Astrocyte (in vitro differentiated cells and primary cell): ENCODE data around the gene LAS1L. TPM values are rescaled to one million over a fixed set of nuclear protein-coding genes. Genes with fewer than 3 reads are reported as not detected.

Experiments used
- DNase-seq: peaks from one replicate; pipeline ENCODE4 v3.0.0-alpha.2; 2010; ENCODE audit warnings: low read depth
- FAIRE-seq: peaks from 2 replicates; lab custom pipeline; 2011; peaks lifted over from hg19 to GRCh38; lab: Jason Lieb, UNC
- H2AFZ ChIP-seq: 2 replicates; pipeline ENCODE4 v1.6.0; 2012; ENCODE audit warnings: low read depth, low read length, inconsistent platforms
- H3K27ac ChIP-seq: 2 replicates; pipeline ENCODE4 v1.5.1; 2011; ENCODE audit warnings: low read depth, low read length, inconsistent platforms
- H3K27me3 ChIP-seq: 2 replicates; pipeline ENCODE4 v1.6.0; 2011; ENCODE audit warnings: low read length, inconsistent platforms; ENCODE audit not compliant: insufficient read depth
- H3K36me3 ChIP-seq: 2 replicates; pipeline ENCODE4 v1.5.1; 2011; ENCODE audit warnings: low read length, inconsistent platforms; ENCODE audit not compliant: insufficient read depth
- H3K4me1 ChIP-seq: 2 replicates; pipeline ENCODE4 v1.5.1; 2011; ENCODE audit warnings: low read length, inconsistent platforms; ENCODE audit not compliant: insufficient read depth
- H3K4me2 ChIP-seq: 2 replicates; pipeline ENCODE4 v1.6.0; 2012; ENCODE audit warnings: low read length, inconsistent platforms
- H3K4me3 ChIP-seq: 2 replicates; pipeline ENCODE4 v1.5.1; 2011; ENCODE audit warnings: low read depth, mild to moderate bottlenecking, low read length, inconsistent platforms; ENCODE audit not compliant: insufficient read depth
- H3K79me2 ChIP-seq: 2 replicates; pipeline ENCODE4 v1.6.0; 2012; ENCODE audit warnings: mild to moderate bottlenecking, low read length, inconsistent platforms; ENCODE audit not compliant: insufficient read depth
- H3K9ac ChIP-seq: 2 replicates; pipeline ENCODE4 v1.6.0; 2012; ENCODE audit warnings: mild to moderate bottlenecking, low read length, inconsistent platforms
- H3K9me3 ChIP-seq: 2 replicates; pipeline ENCODE4 v1.5.1; 2012; ENCODE audit warnings: low read depth, mild to moderate bottlenecking, low read length, inconsistent platforms; ENCODE audit not compliant: insufficient read depth
- H4K20me1 ChIP-seq: 2 replicates; pipeline ENCODE4 v1.6.0; 2012; ENCODE audit warnings: low read length, inconsistent platforms; ENCODE audit not compliant: insufficient read depth
- H3K27ac Mint-ChIP-seq: one replicate; pipeline ENCODE4 v1.8.0; 2021; ENCODE audit warnings: mild to moderate bottlenecking, mixed read lengths; ENCODE audit not compliant: unreplicated experiment
- H3K27me3 Mint-ChIP-seq: one replicate; pipeline ENCODE4 v1.8.0; 2021; ENCODE audit warnings: low read depth, mixed read lengths; ENCODE audit not compliant: unreplicated experiment
- H3K36me3 Mint-ChIP-seq: one replicate; pipeline ENCODE4 v1.8.0; 2021; ENCODE audit warnings: low read depth, mixed read lengths; ENCODE audit not compliant: unreplicated experiment
- H3K4me1 Mint-ChIP-seq: one replicate; pipeline ENCODE4 v1.8.0; 2021; ENCODE audit warnings: low read depth, mixed read lengths; ENCODE audit not compliant: unreplicated experiment
- H3K4me3 Mint-ChIP-seq: one replicate; pipeline ENCODE4 v1.8.0; 2021; ENCODE audit warnings: mild to moderate bottlenecking, moderate library complexity, mixed read lengths; ENCODE audit not compliant: unreplicated experiment
- H3K9me3 Mint-ChIP-seq: one replicate; pipeline ENCODE4 v1.8.0; 2021; ENCODE audit warnings: mild to moderate bottlenecking, mixed read lengths; ENCODE audit not compliant: unreplicated experiment
- EZH2 ChIP-seq: IDR thresholded peaks from 2 replicates; pipeline ENCODE4 v1.6.1; 2012; ENCODE audit warnings: mild to moderate bottlenecking, low read length, inconsistent platforms; ENCODE audit not compliant: insufficient read depth
- total RNA-seq: library from RNA; stranded (reverse); gene quantifications from 2 replicates; pipeline ENCODE4 v1.2.1, GENCODE V29; 2021
- TF ChIP-seq, protein P1 (sequence below): IDR thresholded peaks from 2 replicates; pipeline ENCODE4 v1.5.1; 2011; ENCODE audit warnings: low read depth, mild to moderate bottlenecking, inconsistent platforms, low read length, moderate library complexity; ENCODE audit not compliant: insufficient read depth

The LAS1L gene
- total RNA-seq, 1 donor from 2014 or later = 35.4 TPM

DNA sequence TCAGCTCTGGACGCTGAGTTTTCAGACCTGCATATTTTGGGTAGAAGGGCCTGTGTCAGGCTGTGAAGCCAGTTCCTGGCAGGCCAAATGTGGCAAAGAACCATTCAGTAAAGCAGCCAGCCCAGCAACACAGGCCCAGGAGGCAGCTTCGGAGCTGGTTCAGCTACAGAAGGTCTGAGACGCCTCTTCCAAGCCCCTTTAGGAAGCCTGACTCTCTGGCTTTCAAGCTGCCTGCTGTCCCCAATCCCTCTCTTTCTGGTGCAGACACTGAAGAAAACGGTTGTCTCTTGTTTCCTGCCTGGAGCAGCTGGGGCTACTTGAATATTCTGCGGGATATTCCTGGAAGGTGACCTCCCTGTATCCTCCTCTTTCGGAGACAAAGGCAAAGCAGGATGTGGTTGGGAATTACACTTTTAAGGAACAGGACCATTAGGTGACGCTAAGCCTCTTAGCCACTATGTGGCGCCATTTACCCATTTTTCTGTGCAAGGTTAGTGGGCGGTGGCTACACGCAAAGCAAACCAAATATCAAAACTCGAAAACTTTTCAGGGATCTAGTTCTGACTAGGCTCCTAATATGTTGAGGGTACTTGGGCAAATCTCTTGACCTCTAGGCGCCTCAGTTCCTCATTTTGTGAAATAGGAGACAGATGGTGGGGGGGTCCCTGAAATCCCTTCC, 47.2 kb upstream of the LAS1L start:
- Histone ChIP-seq H2AFZ (peak overlapping the region; percentile 41), H3K4me1 (no peaks in the 10 kb centered on the region), H3K4me2 (peak overlapping the region; percentile 41), H3K27me3 (no peaks in the 10 kb centered on the region), H4K20me1 (no peaks in the 10 kb centered on the region), H3K79me2 (no peaks in the 10 kb centered on the region), H3K9me3 (no peaks in the 10 kb centered on the region), H3K36me3 (no peaks in the 10 kb centered on the region), H3K4me3 (no peak overlapping the region), H3K27ac (no peak overlapping the region), H3K9ac (no peak overlapping the region)
- H3K9me3 Mint-ChIP-seq = no peaks in the 10 kb centered on the region
- no peak for TF ChIP-seq EZH2
- TF ChIP-seq, protein P1, sequence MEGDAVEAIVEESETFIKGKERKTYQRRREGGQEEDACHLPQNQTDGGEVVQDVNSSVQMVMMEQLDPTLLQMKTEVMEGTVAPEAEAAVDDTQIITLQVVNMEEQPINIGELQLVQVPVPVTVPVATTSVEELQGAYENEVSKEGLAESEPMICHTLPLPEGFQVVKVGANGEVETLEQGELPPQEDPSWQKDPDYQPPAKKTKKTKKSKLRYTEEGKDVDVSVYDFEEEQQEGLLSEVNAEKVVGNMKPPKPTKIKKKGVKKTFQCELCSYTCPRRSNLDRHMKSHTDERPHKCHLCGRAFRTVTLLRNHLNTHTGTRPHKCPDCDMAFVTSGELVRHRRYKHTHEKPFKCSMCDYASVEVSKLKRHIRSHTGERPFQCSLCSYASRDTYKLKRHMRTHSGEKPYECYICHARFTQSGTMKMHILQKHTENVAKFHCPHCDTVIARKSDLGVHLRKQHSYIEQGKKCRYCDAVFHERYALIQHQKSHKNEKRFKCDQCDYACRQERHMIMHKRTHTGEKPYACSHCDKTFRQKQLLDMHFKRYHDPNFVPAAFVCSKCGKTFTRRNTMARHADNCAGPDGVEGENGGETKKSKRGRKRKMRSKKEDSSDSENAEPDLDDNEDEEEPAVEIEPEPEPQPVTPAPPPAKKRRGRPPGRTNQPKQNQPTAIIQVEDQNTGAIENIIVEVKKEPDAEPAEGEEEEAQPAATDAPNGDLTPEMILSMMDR = peak; percentile 72
- FAIRE-seq = peak; percentile 91
- no peak overlapping the region for H3K4me3 Mint-ChIP-seq
- peaks cover 5% of the 10 kb centered on the region for H3K4me1 Mint-ChIP-seq
- H3K36me3 Mint-ChIP-seq = no peaks in the 10 kb centered on the region
- peak; percentile 31 for DNase-seq
- H3K27me3 Mint-ChIP-seq = peaks cover 4% of the 10 kb centered on the region
- H3K27ac Mint-ChIP-seq = peak overlapping the region; percentile 66

DNA sequence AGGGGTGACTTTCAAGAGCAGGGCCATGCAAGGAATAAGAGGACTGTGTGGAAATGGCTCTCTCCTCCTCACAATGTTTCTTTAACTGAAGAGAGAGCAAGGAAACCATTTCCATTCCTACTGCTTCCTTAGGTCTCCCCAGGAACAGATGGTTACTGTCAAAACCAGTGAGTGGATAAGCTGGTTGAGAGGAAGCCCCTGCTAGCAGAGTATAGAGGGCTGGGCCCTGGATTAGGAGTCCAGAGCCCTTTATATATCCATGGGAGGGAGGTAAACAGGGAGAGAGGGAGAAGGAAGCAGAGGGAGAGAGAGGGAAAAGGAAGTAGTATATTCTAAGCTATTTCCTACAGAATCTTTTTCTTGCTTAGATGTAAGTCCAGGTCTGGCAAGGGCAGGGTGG, 43.8 kb upstream of the LAS1L start:
- DNase-seq (no peak), FAIRE-seq (no peak)
- H3K27me3 ChIP-seq = no peaks in the 10 kb centered on the region
- H3K4me3 ChIP-seq = no peak overlapping the region
- Mint-ChIP-seq H3K4me3 (no peak overlapping the region), H3K27me3 (no peaks in the 10 kb centered on the region), H3K27ac (no peak overlapping the region), H3K9me3 (no peaks in the 10 kb centered on the region), H3K36me3 (no peaks in the 10 kb centered on the region), H3K4me1 (peaks cover 5% of the 10 kb centered on the region)
- H2AFZ ChIP-seq = no peak overlapping the region
- no peaks in the 10 kb centered on the region for H3K4me1 ChIP-seq
- no peak overlapping the region for H3K9ac ChIP-seq
- H4K20me1 ChIP-seq = no peaks in the 10 kb centered on the region
- H3K4me2 ChIP-seq = no peak overlapping the region
- no peak overlapping the region for H3K27ac ChIP-seq
- TF ChIP-seq, protein P1 = no peak
- TF ChIP-seq EZH2 = no peak
- no peaks in the 10 kb centered on the region for H3K36me3 ChIP-seq
- no peaks in the 10 kb centered on the region for H3K79me2 ChIP-seq
- no peaks in the 10 kb centered on the region for H3K9me3 ChIP-seq

GRCh38 chrX:65576160-65576559, 41.6 kb upstream of the LAS1L start:
- Histone ChIP-seq H4K20me1 (no peaks in the 10 kb centered on the region), H2AFZ (no peak overlapping the region), H3K36me3 (no peaks in the 10 kb centered on the region), H3K4me3 (no peak overlapping the region), H3K27ac (no peak overlapping the region), H3K4me2 (no peak overlapping the region), H3K79me2 (no peaks in the 10 kb centered on the region), H3K27me3 (no peaks in the 10 kb centered on the region), H3K4me1 (no peaks in the 10 kb centered on the region), H3K9me3 (no peaks in the 10 kb centered on the region), H3K9ac (no peak overlapping the region)
- DNase-seq (no peak), FAIRE-seq (peak; percentile 29)
- Mint-ChIP-seq H3K4me3 (no peak overlapping the region), H3K36me3 (no peaks in the 10 kb centered on the region), H3K27me3 (no peaks in the 10 kb centered on the region), H3K4me1 (no peaks in the 10 kb centered on the region), H3K9me3 (no peaks in the 10 kb centered on the region), H3K27ac (no peak overlapping the region)
- TF ChIP-seq, protein P1 = no peak
- TF ChIP-seq EZH2 = no peak
